GM23248 (cell line): ENCODE measurements around the gene LUM.

Experiments used
- EZH2 ChIP-seq: fragments of 200-600 bp; sonication (generic); IDR thresholded peaks from 2 replicates; pipeline ENCODE4 v1.6.1; 2018; ENCODE audit warnings: antibody characterized with exemption, mild to moderate bottlenecking; ENCODE audit not compliant: insufficient read depth, poor library complexity, severe bottlenecking
- EZH2phosphoT487 ChIP-seq: fragments of 200-600 bp; sonication (generic); IDR thresholded peaks from 2 replicates; pipeline ENCODE4 v1.6.1; 2018; ENCODE audit warnings: antibody characterized with exemption, moderate library complexity, mild to moderate bottlenecking, low read depth; ENCODE audit not compliant: insufficient read depth

GRCh38 chr12:91105807-91106206 is 5.5 kb downstream of the LUM start:
- TF ChIP-seq EZH2: no peak
- no peak for TF ChIP-seq EZH2phosphoT487
